HepG2 (cell line): ENCODE results near the gene CDYL2. TPM values are rescaled to one million over a fixed set of nuclear protein-coding genes. Genes with fewer than 3 reads are reported as not detected.

Source experiments
- ATAC-seq: fragments of 200-7000 bp; cut with Tn5 transposase; 3 replicates; pipeline ENCODE4 v1.9.1; 2020; ENCODE audit warnings: mild to moderate bottlenecking, moderate library complexity
- BruUV-seq: library from RNA; stranded (reverse); fragments of 400-500 nt; replicated peaks from 2 replicates; lab custom pipeline; 2021; lab: Mats Ljungman, UMichigan
- CTCF ChIA-PET: fragments of 300-600 bp; formaldehyde crosslinking; extraction: SDS; loops from one replicate; lab custom pipeline; 2021; ENCODE audit warnings: low total read pairs, inconsistent platforms, low intra/inter-chr PET ratio; lab: Yijun Ruan, JAX
- POLR2A ChIA-PET: fragments of 350-600 bp; sonication (Branson Sonifier 250); formaldehyde crosslinking; loops from one replicate; lab custom pipeline; 2020; ENCODE audit warnings: antibody characterized with exemption, inconsistent platforms; lab: Yijun Ruan, JAX
- DNase-seq: peaks from one replicate; pipeline ENCODE4 v3.0.0-alpha.2; 2015; ENCODE audit warnings: low spot score
- FAIRE-seq: peaks from 3 replicates; lab custom pipeline; 2011; peaks lifted over from hg19 to GRCh38; lab: Jason Lieb, UNC
- H2AFZ ChIP-seq: one replicate; pipeline ENCODE4 v1.6.1; 2011; ENCODE audit warnings: low read length, inconsistent platforms
- H3K27ac ChIP-seq: fragments of 300-600 bp; 3 replicates; pipeline ENCODE4 v1.8.0; 2011; ENCODE audit warnings: mixed run types, mild to moderate bottlenecking, mixed read lengths, low read length, inconsistent platforms; ENCODE audit not compliant: insufficient read depth; ENCODE audit errors: extremely low read length
- H3K27me3 ChIP-seq, 2 experiments: fragments of 200-600 bp in 1 of 2; 2 replicates in 1 of 2; 3 replicates in 1 of 2; pipeline versions ENCODE4 v1.6.0 to v1.8.0; 2011; ENCODE audit warnings: low read length in 2 of 2, mild to moderate bottlenecking in 2 of 2, moderate library complexity in 2 of 2, inconsistent platforms in 1 of 2; ENCODE audit not compliant: insufficient read depth in 2 of 2, control insufficient read depth in 1 of 2
- H3K36me3 ChIP-seq, 2 experiments: fragments of 200-600 bp in 1 of 2; replicated peaks in 1 of 2; 2 replicates in 1 of 2; 3 replicates in 1 of 2; pipeline versions ENCODE4 v1.5.1 to v1.8.0; 2011; ENCODE audit warnings: low read length in 2 of 2, inconsistent platforms in 1 of 2; ENCODE audit not compliant: insufficient read depth in 2 of 2, control insufficient read depth in 1 of 2
- H3K4me1 ChIP-seq: 2 replicates; pipeline ENCODE4 v1.5.1; 2012; ENCODE audit warnings: low read length, inconsistent platforms; ENCODE audit not compliant: insufficient read depth
- H3K4me2 ChIP-seq: 2 replicates; pipeline ENCODE4 v1.6.0; 2011; ENCODE audit warnings: low read depth, low read length, inconsistent platforms
- H3K4me3 ChIP-seq, 3 experiments: fragments of 200-600 bp in 1 of 3; sonication (generic), shearing (Covaris generic) in 1 of 3; replicated peaks in 1 of 3; 2 replicates each; pipeline ENCODE4 v1.5.1; 2011 to 2016; ENCODE audit warnings: low read length in 3 of 3, inconsistent platforms in 2 of 3, low read depth in 2 of 3, mild to moderate bottlenecking in 2 of 3, control low read depth in 1 of 3, mixed read lengths in 1 of 3; ENCODE audit not compliant: insufficient read depth in 1 of 3
- H3K79me2 ChIP-seq: one replicate; pipeline ENCODE4 v1.6.1; 2011; ENCODE audit warnings: low read length, inconsistent platforms; ENCODE audit not compliant: insufficient read depth
- H3K9ac ChIP-seq: 2 replicates; pipeline ENCODE4 v1.6.0; 2011; ENCODE audit warnings: mild to moderate bottlenecking, low read depth, low read length, inconsistent platforms; ENCODE audit not compliant: insufficient read depth
- H3K9me3 ChIP-seq: 2 replicates; pipeline ENCODE4 v1.5.1; 2012; ENCODE audit warnings: mild to moderate bottlenecking, low read length
- H4K20me1 ChIP-seq: 2 replicates; pipeline ENCODE4 v1.6.0; 2011; ENCODE audit warnings: inconsistent platforms, mild to moderate bottlenecking, low read length, moderate library complexity; ENCODE audit not compliant: insufficient read depth
- ASH2L ChIP-seq: fragments of 300-600, 200-600 bp; sonication (generic); IDR thresholded peaks from 2 replicates; pipeline ENCODE4 v1.7.0; 2017; ENCODE audit warnings: low read depth, mild to moderate bottlenecking, moderate library complexity, mixed read lengths, low read length; ENCODE audit not compliant: insufficient read length
- FOXC1 ChIP-seq: sonication (generic); formaldehyde crosslinking; IDR thresholded peaks from 2 replicates; pipeline ENCODE4 v1.8.0; 2022; ENCODE audit warnings: mild to moderate bottlenecking, missing genetic modification reagents, borderline replicate concordance
- HNF1B ChIP-seq: sonication (generic); formaldehyde crosslinking; IDR thresholded peaks from 2 replicates; pipeline ENCODE4 v1.5.1; 2020; ENCODE audit warnings: mild to moderate bottlenecking, moderate library complexity, missing genetic modification reagents
- HOXA9 ChIP-seq: sonication (generic); formaldehyde crosslinking; IDR thresholded peaks from 2 replicates; pipeline ENCODE4 v1.8.1; 2022; ENCODE audit warnings: missing genetic modification reagents, mild to moderate bottlenecking, moderate library complexity, borderline replicate concordance
- LRRFIP1 ChIP-seq: sonication (generic); formaldehyde crosslinking; conservative IDR thresholded peaks from 2 replicates; pipeline ENCODE4 v1.4.0; 2020; ENCODE audit warnings: missing genetic modification reagents
- MEIS1 ChIP-seq: sonication (generic); formaldehyde crosslinking; IDR thresholded peaks from 2 replicates; pipeline ENCODE4 v1.9.0; 2021; ENCODE audit warnings: mild to moderate bottlenecking, missing genetic modification reagents, moderate library complexity, borderline replicate concordance
- ONECUT2 ChIP-seq: sonication (generic); formaldehyde crosslinking; IDR thresholded peaks from 2 replicates; pipeline ENCODE4 v1.4.0; 2020; ENCODE audit warnings: missing genetic modification reagents
- ZNF224 ChIP-seq: sonication (generic); formaldehyde crosslinking; IDR thresholded peaks from 2 replicates; pipeline ENCODE4 v1.5.0; 2020; ENCODE audit warnings: mild to moderate bottlenecking, missing genetic modification reagents
- ZNF672 ChIP-seq: sonication (generic); formaldehyde crosslinking; IDR thresholded peaks from 2 replicates; pipeline ENCODE4 v1.8.1; 2022; ENCODE audit warnings: missing genetic modification reagents
- ZNF775 ChIP-seq: sonication (generic); formaldehyde crosslinking; IDR thresholded peaks from 2 replicates; pipeline ENCODE4 v1.4.0; 2020; ENCODE audit warnings: missing genetic modification reagents, mild to moderate bottlenecking, moderate library complexity, borderline replicate concordance
- WGBS: methylation state at CpG from one replicate; pipeline ENCODE4 v1.1.6; 2017; ENCODE audit warnings: low lambda C conversion rate; 5-methylcytosine and 5-hydroxymethylcytosine counted together
- in situ Hi-C: cut with HindIII; loops from 2 replicates; pipeline ENCODE4 v1.10.0; 2017; ENCODE audit warnings: low pct_unique_long_range_greater_than_20kb; ENCODE audit not compliant: extremely low pct_ligation_motif_present
- intact Hi-C: fragments of 100-400 bp; cut with micrococcal nuclease; formaldehyde crosslinking; loops from one replicate; pipeline ENCODE4 v1.10.0; 2022; ENCODE audit not compliant: unreplicated experiment
- polyA plus RNA-seq, 8 experiments: library from polyadenylated mRNA; depleted of rRNA in 3 of 8; stranded (reverse) in 7 of 8; unstranded in 1 of 8; fragments of >200 nt; fragmentation: Illumina TruSeq in 4 of 8; extraction: Trizol in 4 of 8; gene quantifications; 2 replicates each; pipeline versions ENCODE4 v1.2.1 to v1.2.3, GENCODE V29; 2011 to 2016; ENCODE audit warnings: low read depth in 4 of 8, missing spikeins in 1 of 8, mixed read lengths in 1 of 8; ENCODE audit not compliant: insufficient read depth in 1 of 8
- total RNA-seq, 5 experiments: library from RNA; depleted of rRNA; stranded (reverse); fragments of >200 nt; fragmentation: Illumina TruSeq; extraction: Trizol; gene quantifications; 2 replicates each; pipeline ENCODE4 v1.2.3, GENCODE V29; 2016; ENCODE audit warnings: low read depth in 1 of 5
- TF ChIP-seq, protein P1 (sequence below): IDR thresholded peaks from 2 replicates; pipeline ENCODE4 v1.6.1; 2016; ENCODE audit warnings: mild to moderate bottlenecking
- TF ChIP-seq, protein P2 (sequence below): sonication (generic); formaldehyde crosslinking; IDR thresholded peaks from 2 replicates; pipeline ENCODE4 v1.4.0; 2020; ENCODE audit warnings: missing genetic modification reagents
- TF ChIP-seq, protein P3 (sequence below): sonication (generic); formaldehyde crosslinking; IDR thresholded peaks from 2 replicates; pipeline ENCODE4 v1.5.0; 2020; ENCODE audit warnings: missing genetic modification reagents

CDYL2 gene
- total and polyA plus RNA-seq, 2 of the 13 experiments (the other 11 are each of a cell fraction or from before 2014, with no cell fraction given) = 0.07 to 0.35 TPM

DNA sequence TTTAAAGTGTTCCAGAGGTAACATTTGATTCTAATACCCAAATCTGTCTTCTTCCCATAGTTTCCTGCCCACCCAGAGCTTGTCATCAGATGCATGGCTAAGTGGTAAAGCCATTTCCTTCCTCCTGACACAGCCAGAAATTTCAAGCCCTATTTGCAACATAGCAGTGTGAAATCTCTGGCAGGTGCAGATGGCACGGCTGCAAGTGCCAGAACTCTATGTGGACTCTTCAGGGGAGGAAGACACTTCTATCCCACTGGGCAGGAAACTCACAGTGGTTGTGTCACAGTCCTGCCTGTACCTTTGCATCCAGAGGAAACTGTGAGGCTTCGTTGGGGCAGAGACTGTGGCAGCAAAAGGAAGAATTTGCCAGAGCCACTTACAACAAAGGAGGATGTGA lies 250.4 kb downstream of the CDYL2 start:
- DNase-seq (no peak), ATAC-seq (no peak), FAIRE-seq (no peak)
- no peaks in the 10 kb centered on the region for H3K9me3 ChIP-seq
- no peaks in the 10 kb centered on the region for H4K20me1 ChIP-seq
- WGBS = 0% methylated on average over 2 of the region's 2 CpGs
- H3K27me3 ChIP-seq = no peaks in the 10 kb centered on the region
- no peaks in the 10 kb centered on the region for H3K36me3 ChIP-seq
- H3K4me1 ChIP-seq = no peaks in the 10 kb centered on the region
- BruUV-seq = no TSS peak
- ChIA-PET POLR2A (no interaction called here), CTCF (no interaction called here)
- intact Hi-C loops = no loop called here
- H3K9ac ChIP-seq = no peak overlapping the region
- H2AFZ ChIP-seq = no peak overlapping the region
- no peaks in the 10 kb centered on the region for H3K79me2 ChIP-seq
- in situ Hi-C loops = no loop called here
- no peak overlapping the region for H3K27ac ChIP-seq
- no peak overlapping the region for H3K4me3 ChIP-seq
- H3K4me2 ChIP-seq = no peak overlapping the region
- TF ChIP-seq ASH2L (no peak), FOXC1 (no peak), ONECUT2 (CRISPR knock-in tag) (no peak), HNF1B (no peak), ZNF224 (no peak), MEIS1 (CRISPR knock-in tag) (no peak), ZNF775 (CRISPR knock-in tag) (no peak), ZNF672 (CRISPR knock-in tag) (no peak), LRRFIP1 (no peak), HOXA9 (CRISPR knock-in tag) (no peak)
- TF ChIP-seq, protein P1, sequence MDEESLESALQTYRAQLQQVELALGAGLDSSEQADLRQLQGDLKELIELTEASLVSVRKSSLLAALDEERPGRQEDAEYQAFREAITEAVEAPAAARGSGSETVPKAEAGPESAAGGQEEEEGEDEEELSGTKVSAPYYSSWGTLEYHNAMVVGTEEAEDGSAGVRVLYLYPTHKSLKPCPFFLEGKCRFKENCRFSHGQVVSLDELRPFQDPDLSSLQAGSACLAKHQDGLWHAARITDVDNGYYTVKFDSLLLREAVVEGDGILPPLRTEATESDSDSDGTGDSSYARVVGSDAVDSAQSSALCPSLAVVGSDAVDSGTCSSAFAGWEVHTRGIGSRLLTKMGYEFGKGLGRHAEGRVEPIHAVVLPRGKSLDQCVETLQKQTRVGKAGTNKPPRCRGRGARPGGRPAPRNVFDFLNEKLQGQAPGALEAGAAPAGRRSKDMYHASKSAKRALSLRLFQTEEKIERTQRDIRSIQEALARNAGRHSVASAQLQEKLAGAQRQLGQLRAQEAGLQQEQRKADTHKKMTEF (CRISPR knock-in tag) = no peak
- TF ChIP-seq, protein P2, sequence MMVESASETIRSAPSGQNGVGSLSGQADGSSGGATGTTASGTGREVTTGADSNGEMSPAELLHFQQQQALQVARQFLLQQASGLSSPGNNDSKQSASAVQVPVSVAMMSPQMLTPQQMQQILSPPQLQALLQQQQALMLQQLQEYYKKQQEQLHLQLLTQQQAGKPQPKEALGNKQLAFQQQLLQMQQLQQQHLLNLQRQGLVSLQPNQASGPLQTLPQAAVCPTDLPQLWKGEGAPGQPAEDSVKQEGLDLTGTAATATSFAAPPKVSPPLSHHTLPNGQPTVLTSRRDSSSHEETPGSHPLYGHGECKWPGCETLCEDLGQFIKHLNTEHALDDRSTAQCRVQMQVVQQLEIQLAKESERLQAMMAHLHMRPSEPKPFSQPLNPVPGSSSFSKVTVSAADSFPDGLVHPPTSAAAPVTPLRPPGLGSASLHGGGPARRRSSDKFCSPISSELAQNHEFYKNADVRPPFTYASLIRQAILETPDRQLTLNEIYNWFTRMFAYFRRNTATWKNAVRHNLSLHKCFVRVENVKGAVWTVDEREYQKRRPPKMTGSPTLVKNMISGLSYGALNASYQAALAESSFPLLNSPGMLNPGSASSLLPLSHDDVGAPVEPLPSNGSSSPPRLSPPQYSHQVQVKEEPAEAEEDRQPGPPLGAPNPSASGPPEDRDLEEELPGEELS (CRISPR knock-in tag) = no peak
- TF ChIP-seq, protein P3, sequence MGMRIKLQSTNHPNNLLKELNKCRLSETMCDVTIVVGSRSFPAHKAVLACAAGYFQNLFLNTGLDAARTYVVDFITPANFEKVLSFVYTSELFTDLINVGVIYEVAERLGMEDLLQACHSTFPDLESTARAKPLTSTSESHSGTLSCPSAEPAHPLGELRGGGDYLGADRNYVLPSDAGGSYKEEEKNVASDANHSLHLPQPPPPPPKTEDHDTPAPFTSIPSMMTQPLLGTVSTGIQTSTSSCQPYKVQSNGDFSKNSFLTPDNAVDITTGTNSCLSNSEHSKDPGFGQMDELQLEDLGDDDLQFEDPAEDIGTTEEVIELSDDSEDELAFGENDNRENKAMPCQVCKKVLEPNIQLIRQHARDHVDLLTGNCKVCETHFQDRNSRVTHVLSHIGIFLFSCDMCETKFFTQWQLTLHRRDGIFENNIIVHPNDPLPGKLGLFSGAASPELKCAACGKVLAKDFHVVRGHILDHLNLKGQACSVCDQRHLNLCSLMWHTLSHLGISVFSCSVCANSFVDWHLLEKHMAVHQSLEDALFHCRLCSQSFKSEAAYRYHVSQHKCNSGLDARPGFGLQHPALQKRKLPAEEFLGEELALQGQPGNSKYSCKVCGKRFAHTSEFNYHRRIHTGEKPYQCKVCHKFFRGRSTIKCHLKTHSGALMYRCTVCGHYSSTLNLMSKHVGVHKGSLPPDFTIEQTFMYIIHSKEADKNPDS (CRISPR knock-in tag) = no peak
